ENCODE results near the gene UFSP1. TPM values are rescaled to one million over a fixed set of nuclear protein-coding genes. Genes with fewer than 3 reads are reported as not detected.

UFSP1 gene
- total RNA-seq, 1 experiment from 2014 or later = 2.8 TPM

DNA sequence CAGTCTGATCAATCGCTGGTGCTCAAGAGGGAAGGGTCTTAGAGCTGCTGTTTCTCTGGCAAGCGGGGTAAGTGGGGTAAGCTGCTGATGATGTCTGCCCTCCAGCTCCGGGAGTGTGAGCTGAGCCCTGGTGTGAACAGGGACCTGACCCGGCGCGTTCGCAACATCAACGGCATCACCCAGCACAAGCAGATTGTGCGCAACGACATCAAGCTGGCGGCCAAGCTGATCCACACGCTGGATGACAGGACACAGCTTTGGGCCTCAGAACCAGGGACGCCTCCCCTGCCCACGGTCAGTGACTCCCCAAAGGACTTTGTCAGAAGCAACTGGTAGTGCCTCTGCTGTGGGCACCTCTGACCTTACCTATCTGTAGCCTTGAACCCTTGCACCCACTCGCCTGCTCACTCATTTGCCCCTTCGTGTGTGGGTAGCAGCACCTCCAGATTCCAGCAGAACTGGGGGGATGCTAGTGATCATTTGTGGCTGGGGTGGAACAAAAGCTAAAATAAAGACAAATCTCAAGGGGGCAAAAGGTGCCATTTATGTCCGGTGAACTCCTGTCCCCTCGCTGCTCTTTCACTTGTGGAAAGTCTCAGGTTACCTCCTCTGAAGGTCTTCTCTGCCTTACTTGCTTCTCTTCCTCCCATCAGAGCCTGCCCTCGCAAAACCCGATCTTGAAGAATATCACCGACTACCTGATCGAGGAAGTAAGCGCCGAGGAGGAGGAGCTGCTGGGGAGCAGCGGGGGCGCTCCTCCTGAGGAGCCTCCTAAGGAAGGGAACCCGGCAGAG lies 3.2 kb downstream of the UFSP1 start:
- intact Hi-C loops (cut with micrococcal nuclease; ENCODE audit: unreplicated experiment) = no loop called here
- POLR2A ChIA-PET (ENCODE audit: unreplicated experiment) = interaction anchor here (0.6 to 1.2 kb wide), 3 partner anchors 12 to 332 kb away, joined by 3 to 12 read pairs (median 4); partner anchors contain the start of genes SRRT and ZNHIT1
- no peaks in the 10 kb centered on the region for H3K27me3 ChIP-seq (ENCODE audit: insufficient read depth, low read depth)
- H3K27ac ChIP-seq = no peak overlapping the region
- H3K36me3 ChIP-seq (ENCODE audit: low read depth) = peaks cover 27% of the 10 kb centered on the region
- H3K79me2 ChIP-seq (ENCODE audit: low read depth) = peaks cover 33% of the 10 kb centered on the region
- H3K9me2 ChIP-seq (ENCODE audit: insufficient read depth) = no peaks in the 10 kb centered on the region
- CTCF ChIA-PET = no interaction called here
- H4K20me1 ChIP-seq (ENCODE audit: insufficient read depth) = peaks cover 8% of the 10 kb centered on the region
- no peaks in the 10 kb centered on the region for H3K9me3 ChIP-seq (ENCODE audit: insufficient read depth, low read depth)
- H3K4me3 ChIP-seq = no peak overlapping the region
- peaks cover 19% of the 10 kb centered on the region for H3K4me1 ChIP-seq (replicated peaks; ENCODE audit: insufficient read depth)
- no peak overlapping the region for H2AFZ ChIP-seq
- peaks cover 56% of the 10 kb centered on the region for H3F3A ChIP-seq (ENCODE audit: insufficient read depth, low read depth)
- H3K4me2 ChIP-seq = no peak overlapping the region
- BruUV-seq (replicated peaks) = no TSS peak
- DNase-seq = no peak
- no peak for TF ChIP-seq EZH2 (IDR thresholded peaks at IDR 0.05; ENCODE audit: low read depth)
- no peak for TF ChIP-seq CTCF (conservative IDR thresholded peaks at IDR 0.05)

GRCh38 chr7:100885440-100886141 lies 3.9 kb downstream of the UFSP1 start:
- BruUV-seq (replicated peaks) = no TSS peak
- no peak overlapping the region for H3K4me2 ChIP-seq
- DNase-seq = no peak
- no peak overlapping the region for H3K27ac ChIP-seq
- POLR2A ChIA-PET (ENCODE audit: unreplicated experiment) = interaction anchor here (0.6 kb wide), 1 partner anchor 332 kb away, joined by 3 read pairs; the partner anchor contains the start of gene ZNHIT1
- H3F3A ChIP-seq (ENCODE audit: insufficient read depth, low read depth) = peaks cover 48% of the 10 kb centered on the region
- intact Hi-C loops (cut with micrococcal nuclease; ENCODE audit: unreplicated experiment) = no loop called here
- peaks cover 16% of the 10 kb centered on the region for H4K20me1 ChIP-seq (ENCODE audit: insufficient read depth)
- no peak overlapping the region for H2AFZ ChIP-seq
- H3K36me3 ChIP-seq (ENCODE audit: low read depth) = peaks cover 28% of the 10 kb centered on the region
- H3K9me2 ChIP-seq (ENCODE audit: insufficient read depth) = no peaks in the 10 kb centered on the region
- no peak overlapping the region for H3K4me3 ChIP-seq
- H3K79me2 ChIP-seq (ENCODE audit: low read depth) = peaks cover 39% of the 10 kb centered on the region
- H3K4me1 ChIP-seq (replicated peaks; ENCODE audit: insufficient read depth) = peaks cover 11% of the 10 kb centered on the region
- TF ChIP-seq EZH2 (IDR thresholded peaks at IDR 0.05; ENCODE audit: low read depth) = no peak
- TF ChIP-seq CTCF (conservative IDR thresholded peaks at IDR 0.05) = no peak
- CTCF ChIA-PET = no interaction called here
- no peaks in the 10 kb centered on the region for H3K27me3 ChIP-seq (ENCODE audit: insufficient read depth, low read depth)
- no peaks in the 10 kb centered on the region for H3K9me3 ChIP-seq (ENCODE audit: insufficient read depth, low read depth)

DNA sequence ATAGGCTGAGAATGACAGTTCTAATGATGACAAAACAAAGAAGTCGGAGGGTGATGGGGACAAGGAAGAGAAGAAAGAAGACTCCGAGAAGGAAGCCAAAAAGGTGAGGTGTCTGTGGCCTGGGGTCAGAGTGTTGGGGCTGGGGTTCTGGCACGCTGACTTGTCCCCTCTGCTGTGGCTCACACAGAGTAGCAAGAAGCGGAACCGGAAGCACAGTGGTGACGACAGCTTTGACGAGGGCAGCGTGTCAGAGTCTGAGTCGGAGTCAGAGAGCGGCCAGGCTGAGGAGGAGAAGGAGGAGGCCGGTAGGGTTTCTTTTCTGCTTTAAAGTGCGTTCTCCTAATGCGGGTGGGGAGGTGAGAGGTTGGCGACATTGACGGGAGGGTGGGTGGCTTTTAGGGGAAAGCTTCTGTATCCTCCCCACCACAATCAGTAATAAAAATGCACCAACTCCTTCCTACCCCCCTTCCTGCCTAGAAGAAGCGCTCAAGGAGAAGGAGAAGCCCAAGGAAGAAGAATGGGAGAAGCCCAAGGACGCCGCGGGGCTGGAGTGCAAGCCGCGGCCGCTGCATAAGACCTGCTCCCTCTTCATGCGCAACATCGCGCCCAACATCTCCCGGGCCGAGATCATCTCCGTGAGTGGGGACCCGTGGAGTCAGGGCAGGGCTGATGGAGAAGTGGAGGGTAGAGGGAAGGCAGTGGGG lies 4.6 kb downstream of the UFSP1 start:
- TSS peak; percentile 48 for BruUV-seq (replicated peaks)
- Histone ChIP-seq H4K20me1 (ENCODE audit: insufficient read depth) (peaks cover 22% of the 10 kb centered on the region), H3K9me2 (ENCODE audit: insufficient read depth) (no peaks in the 10 kb centered on the region), H3K4me3 (no peak overlapping the region), H2AFZ (no peak overlapping the region), H3K27me3 (ENCODE audit: insufficient read depth, low read depth) (no peaks in the 10 kb centered on the region), H3K4me1 (replicated peaks; ENCODE audit: insufficient read depth) (peaks cover 8% of the 10 kb centered on the region), H3K27ac (no peak overlapping the region), H3K4me2 (no peak overlapping the region), H3F3A (ENCODE audit: insufficient read depth, low read depth) (peaks cover 41% of the 10 kb centered on the region), H3K9me3 (ENCODE audit: insufficient read depth, low read depth) (no peaks in the 10 kb centered on the region), H3K79me2 (ENCODE audit: low read depth) (peaks cover 46% of the 10 kb centered on the region), H3K36me3 (ENCODE audit: low read depth) (peaks cover 28% of the 10 kb centered on the region)
- no peak for DNase-seq
- ChIA-PET POLR2A (ENCODE audit: unreplicated experiment) (no interaction called here), CTCF (no interaction called here)
- intact Hi-C loops (cut with micrococcal nuclease; ENCODE audit: unreplicated experiment) = no loop called here
- TF ChIP-seq EZH2 (IDR thresholded peaks at IDR 0.05; ENCODE audit: low read depth) (no peak), CTCF (conservative IDR thresholded peaks at IDR 0.05) (no peak)
